H1 (cell line): ENCODE results near the gene CPHXL. TPM values are rescaled to one million over a fixed set of nuclear protein-coding genes. Genes with fewer than 3 reads are reported as not detected.

Experiments used
- CTCF ChIA-PET: fragments of 300-600 bp; sonication (Branson Sonifier 250); formaldehyde crosslinking; loops from one replicate; lab custom pipeline; 2021; ENCODE audit not compliant: partially characterized antibody; lab: Charles Lee
- POLR2A ChIA-PET: fragments of 300-600 bp; sonication (Branson Sonifier 250); formaldehyde crosslinking; loops from one replicate; lab custom pipeline; 2021; ENCODE audit warnings: inconsistent platforms; ENCODE audit not compliant: partially characterized antibody; lab: Charles Lee
- DNase-seq, 2 experiments: peaks; one replicate each; pipeline versions ENCODE4 v3.0.0 to v3.0.0-alpha.2; 2010 to 2022; ENCODE audit warnings: low spot score in 2 of 2, low read depth in 1 of 2, mixed read lengths in 1 of 2
- FAIRE-seq: peaks from 2 replicates; lab custom pipeline; 2011; peaks lifted over from hg19 to GRCh38; lab: Jason Lieb, UNC
- H2AFZ ChIP-seq: 2 replicates; pipeline ENCODE4 v1.8.1; 2012; ENCODE audit warnings: low read length, inconsistent platforms
- H2AK5ac ChIP-seq: 2 replicates; pipeline ENCODE4 v1.6.1; 2013; ENCODE audit warnings: low read depth, low read length
- H2BK120ac ChIP-seq: replicated peaks from 2 replicates; pipeline ENCODE3; 2013; ENCODE audit warnings: low read depth, low read length, inconsistent platforms
- H2BK12ac ChIP-seq: 2 replicates; pipeline ENCODE4 v1.6.1; 2013; ENCODE audit warnings: low read depth, low read length
- H2BK15ac ChIP-seq: 2 replicates; pipeline ENCODE4 v1.6.1; 2013; ENCODE audit warnings: low read length
- H2BK20ac ChIP-seq: 2 replicates; pipeline ENCODE4 v1.6.1; 2013; ENCODE audit warnings: low read length
- H2BK5ac ChIP-seq: 2 replicates; pipeline ENCODE4 v1.6.1; 2013; ENCODE audit warnings: low read depth, low read length
- H3K14ac ChIP-seq: 2 replicates; pipeline ENCODE4 v1.6.1; 2013; ENCODE audit warnings: inconsistent platforms; ENCODE audit not compliant: insufficient read length
- H3K18ac ChIP-seq: 2 replicates; pipeline ENCODE4 v1.6.1; 2013; ENCODE audit warnings: low read length; ENCODE audit errors: extremely low read depth
- H3K23ac ChIP-seq: 2 replicates; pipeline ENCODE4 v1.6.1; 2013; ENCODE audit warnings: inconsistent platforms; ENCODE audit not compliant: insufficient read length
- H3K23me2 ChIP-seq: 2 replicates; pipeline ENCODE4 v1.6.1; 2013; ENCODE audit warnings: low read depth, low read length
- H3K27ac ChIP-seq: 2 replicates; pipeline ENCODE4 v1.6.1; 2011; ENCODE audit warnings: low read depth, low read length, inconsistent platforms
- H3K27me3 ChIP-seq, 4 experiments: replicated peaks in 1 of 4; 1 replicate in 1 of 4; 2 replicates in 3 of 4; pipeline versions ENCODE4 v1.6.1 to v1.8.1; 2011 to 2013; ENCODE audit warnings: low read length in 3 of 4, mild to moderate bottlenecking in 3 of 4, inconsistent platforms in 2 of 4, mixed read lengths in 2 of 4, moderate library complexity in 1 of 4; ENCODE audit not compliant: control insufficient read depth in 3 of 4, insufficient read depth in 3 of 4; ENCODE audit errors: extremely low read depth in 1 of 4
- H3K36me3 ChIP-seq, 4 experiments: 2 replicates each; pipeline versions ENCODE4 v1.6.1 to v1.8.1; 2011 to 2013; ENCODE audit warnings: mild to moderate bottlenecking in 4 of 4, low read length in 3 of 4, moderate library complexity in 2 of 4, control low read depth in 1 of 4, inconsistent platforms in 1 of 4; ENCODE audit not compliant: insufficient read depth in 4 of 4, control insufficient read depth in 2 of 4
- H3K4ac ChIP-seq: replicated peaks from 2 replicates; pipeline ENCODE3; 2013; ENCODE audit warnings: low read length, low read depth, mixed read lengths, inconsistent platforms; ENCODE audit not compliant: insufficient read length
- H3K4me1 ChIP-seq, 4 experiments: replicated peaks in 1 of 4; 1 replicate in 1 of 4; 2 replicates in 3 of 4; pipeline versions ENCODE4 v1.6.1 to v1.8.1; 2011 to 2013; ENCODE audit warnings: low read length in 3 of 4, inconsistent platforms in 2 of 4, mixed read lengths in 1 of 4; ENCODE audit not compliant: insufficient read depth in 4 of 4, control insufficient read depth in 3 of 4
- H3K4me2 ChIP-seq, 2 experiments: 2 replicates each; pipeline versions ENCODE4 v1.6.1 to v1.8.1; 2011 to 2013; ENCODE audit warnings: low read depth in 2 of 2, low read length in 2 of 2, control low read depth in 1 of 2, inconsistent platforms in 1 of 2, mild to moderate bottlenecking in 1 of 2; ENCODE audit not compliant: insufficient read depth in 1 of 2
- H3K4me3 ChIP-seq, 4 experiments: fragments of 200-600, 300-600 bp in 1 of 4; sonication (generic), shearing (Covaris generic), sonication (Bioruptor Twin) in 1 of 4; 2 replicates each; pipeline versions ENCODE4 v1.5.1 to v1.8.1; 2011 to 2016; ENCODE audit warnings: low read length in 4 of 4, low read depth in 3 of 4, control low read depth in 2 of 4, inconsistent platforms in 2 of 4, mild to moderate bottlenecking in 2 of 4, mixed read lengths in 1 of 4, moderate library complexity in 1 of 4; ENCODE audit not compliant: insufficient read depth in 2 of 4; ENCODE audit errors: extremely low read depth in 1 of 4
- H3K56ac ChIP-seq: replicated peaks from 2 replicates; pipeline ENCODE3; 2013; ENCODE audit warnings: low read depth, mild to moderate bottlenecking, mixed read lengths, low read length, inconsistent platforms; ENCODE audit not compliant: insufficient read length
- H3K79me1 ChIP-seq: 2 replicates; pipeline ENCODE4 v1.6.1; 2013; ENCODE audit warnings: low read depth, low read length, control low read depth
- H3K79me2 ChIP-seq, 2 experiments: 2 replicates each; pipeline versions ENCODE4 v1.6.1 to v1.8.1; 2012 to 2013; ENCODE audit warnings: low read length in 2 of 2, mild to moderate bottlenecking in 2 of 2, inconsistent platforms in 1 of 2; ENCODE audit not compliant: insufficient read depth in 2 of 2, control insufficient read depth in 1 of 2
- H3K9ac ChIP-seq, 4 experiments: replicated peaks in 1 of 4; 1 replicate in 1 of 4; 2 replicates in 3 of 4; pipeline versions ENCODE4 v1.6.1 to v1.8.1; 2011 to 2013; ENCODE audit warnings: low read depth in 3 of 4, low read length in 3 of 4, control low read depth in 2 of 4, mild to moderate bottlenecking in 2 of 4, moderate library complexity in 2 of 4, inconsistent platforms in 1 of 4; ENCODE audit errors: extremely low read depth in 1 of 4
- H3K9me3 ChIP-seq, 2 experiments: 2 replicates each; pipeline versions ENCODE4 v1.6.1 to v1.8.1; 2012 to 2013; ENCODE audit warnings: mild to moderate bottlenecking in 2 of 2, moderate library complexity in 2 of 2, control low read depth in 1 of 2, inconsistent platforms in 1 of 2, low read depth in 1 of 2, low read length in 1 of 2, mixed read lengths in 1 of 2; ENCODE audit not compliant: insufficient read depth in 2 of 2
- H4K20me1 ChIP-seq, 2 experiments: replicated peaks in 1 of 2; 2 replicates each; pipeline versions ENCODE3 to v1.8.1; 2011 to 2013; ENCODE audit warnings: inconsistent platforms in 2 of 2, low read length in 2 of 2, mild to moderate bottlenecking in 1 of 2; ENCODE audit not compliant: insufficient read depth in 2 of 2, control insufficient read depth in 1 of 2
- H4K5ac ChIP-seq: 2 replicates; pipeline ENCODE4 v1.6.1; 2013; ENCODE audit warnings: low read length, low read depth, mixed read lengths, inconsistent platforms; ENCODE audit not compliant: insufficient read length
- H4K8ac ChIP-seq: 2 replicates; pipeline ENCODE4 v1.8.0; 2013; ENCODE audit warnings: mild to moderate bottlenecking, moderate library complexity, low read length, inconsistent platforms; ENCODE audit not compliant: insufficient read depth; ENCODE audit errors: extremely low read depth
- H4K91ac ChIP-seq: replicated peaks from 2 replicates; pipeline ENCODE3; 2013; ENCODE audit warnings: low read length, mixed read lengths, inconsistent platforms; ENCODE audit not compliant: insufficient read length
- CTBP2 ChIP-seq: IDR thresholded peaks from 2 replicates; pipeline ENCODE4 v1.7.0; 2011; ENCODE audit warnings: borderline replicate concordance, mild to moderate bottlenecking, moderate library complexity, mixed read lengths, low read length; ENCODE audit not compliant: insufficient read depth, insufficient read length
- KDM1A ChIP-seq: fragments of 200-600, 300-600 bp; sonication (generic); IDR thresholded peaks from 2 replicates; pipeline ENCODE4 v1.7.1; 2016; ENCODE audit warnings: mild to moderate bottlenecking, low read length, borderline replicate concordance
- POLR2A ChIP-seq, 2 experiments: IDR thresholded peaks; 1 replicate in 1 of 2; 2 replicates in 1 of 2; pipeline ENCODE4 v1.6.1; 2011; ENCODE audit warnings: low read depth in 2 of 2, low read length in 2 of 2, mild to moderate bottlenecking in 2 of 2; ENCODE audit errors: control extremely low read depth in 1 of 2
- POLR2AphosphoS5 ChIP-seq: IDR thresholded peaks from 2 replicates; pipeline ENCODE4 v1.6.1; 2011; ENCODE audit warnings: low read depth, low read length
- POU5F1 ChIP-seq: IDR thresholded peaks from 2 replicates; pipeline ENCODE4 v1.6.1; 2011; ENCODE audit warnings: low read depth, mild to moderate bottlenecking, low read length, moderate library complexity
- RBBP5 ChIP-seq: IDR thresholded peaks from 2 replicates; pipeline ENCODE4 v1.7.1; 2012; ENCODE audit warnings: low read depth, mild to moderate bottlenecking, inconsistent platforms, low read length, moderate library complexity, borderline replicate concordance
- SIRT6 ChIP-seq: IDR thresholded peaks from one replicate; pipeline ENCODE4 v1.7.1; 2012; ENCODE audit warnings: low read length, inconsistent platforms
- SUZ12 ChIP-seq: fragments of 200-600 bp; sonication (generic); IDR thresholded peaks from 2 replicates; pipeline ENCODE4 v1.6.1; 2012; ENCODE audit warnings: mild to moderate bottlenecking, inconsistent platforms, low read length, moderate library complexity, mixed read lengths
- WGBS, 2 experiments: shearing (Covaris generic) in 1 of 2; methylation state at CpG; one replicate each; pipeline versions ENCODE4 v1.1.6 to v1.1.7; 2013 to 2015; ENCODE audit warnings: low lambda C conversion rate in 2 of 2, mixed read lengths in 2 of 2, inconsistent platforms in 1 of 2, low coverage in 1 of 2, missing lambda C conversion rate in 1 of 2; ENCODE audit not compliant: insufficient replicate concordance in 2 of 2, insufficient coverage in 1 of 2, insufficient read length in 1 of 2; ENCODE audit errors: extremely low coverage in 1 of 2, missing lambda C conversion rate in 1 of 2; 5-methylcytosine and 5-hydroxymethylcytosine counted together
- polyA plus RNA-seq, 7 experiments: library from polyadenylated mRNA; depleted of rRNA in 3 of 7; stranded (reverse) in 5 of 7; unstranded in 2 of 7; fragments of >200 nt in 5 of 7; fragments of 200-250 nt in 2 of 7; gene quantifications; 1 replicate in 5 of 7; 2 replicates in 1 of 7; 4 replicates in 1 of 7; pipeline versions ENCODE4 v1.2.1 to v1.2.3, GENCODE V29; 2011 to 2013; ENCODE audit warnings: missing spikeins in 2 of 7, mixed read lengths in 2 of 7
- total RNA-seq: library from RNA; stranded (reverse); fragmentation: NEBNext Ultra II Directional; extraction: Animal tissue kit (Norgen Biotek cat#: 25700); gene quantifications from 2 replicates; pipeline ENCODE4 v1.2.1, GENCODE V29; 2021

CPHXL gene
- total and polyA plus RNA-seq, 2 of the 8 experiments (the other 6 are each of a cell fraction or from before 2014, with no cell fraction given): not detected

DNA sequence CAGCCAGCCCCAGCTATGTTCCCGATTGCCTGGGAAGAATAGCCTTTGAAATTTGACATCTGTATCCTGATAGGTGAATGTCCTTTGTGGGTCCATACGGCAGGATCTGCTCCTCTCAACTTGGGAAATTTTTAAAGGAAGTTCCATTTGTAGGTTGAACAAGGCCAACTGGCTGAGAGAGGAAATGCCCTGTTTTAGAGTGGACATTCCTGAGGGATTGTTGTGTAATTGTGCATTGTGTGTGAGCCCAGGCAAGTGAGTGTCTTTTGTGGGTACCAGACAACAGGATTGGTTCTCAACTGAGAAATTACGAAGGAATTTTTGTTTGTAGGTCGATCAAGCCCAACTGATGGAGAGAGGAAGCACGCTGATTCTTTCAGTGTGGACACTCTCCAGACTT lies 46.9 kb downstream of the CPHXL start:
- no peak overlapping the region for H2BK12ac ChIP-seq
- no peak overlapping the region for H3K4me3 ChIP-seq
- no peaks in the 10 kb centered on the region for H3K36me3 ChIP-seq
- no peaks in the 10 kb centered on the region for H3K27me3 ChIP-seq
- no peak overlapping the region for H2BK20ac ChIP-seq
- H3K14ac ChIP-seq: no peak overlapping the region
- no peak overlapping the region for H3K18ac ChIP-seq
- H2BK5ac ChIP-seq: no peak overlapping the region
- no peak overlapping the region for H4K8ac ChIP-seq
- no peak overlapping the region for H3K56ac ChIP-seq
- no peak overlapping the region for H3K27ac ChIP-seq
- H3K9me3 ChIP-seq: peaks cover 18 to 20% of the 10 kb centered on the region in 2 experiments
- peaks cover 2% of the 10 kb centered on the region; the same call in 1 of the 2 replicates for H3K23me2 ChIP-seq
- no peak overlapping the region for H3K4ac ChIP-seq
- H2AK5ac ChIP-seq: no peak overlapping the region
- DNase-seq: no peak
- no peak overlapping the region for H3K23ac ChIP-seq
- H2AFZ ChIP-seq: peak overlapping the region; percentile 81
- H3K4me1 ChIP-seq: no peaks in the 10 kb centered on the region
- no peaks in the 10 kb centered on the region for H3K79me1 ChIP-seq
- H4K5ac ChIP-seq: no peak overlapping the region
- WGBS, 2 experiments: 95% methylated on average over 5 of the region's 5 CpGs; no CpG with 5 or more reads in 1 of the 2 experiments
- FAIRE-seq: no peak
- H2BK120ac ChIP-seq: no peak overlapping the region
- H4K91ac ChIP-seq: no peak overlapping the region
- TF ChIP-seq SUZ12 (no peak), POLR2A (IDR thresholded peaks at IDR 0.05; ENCODE audit: control extremely low read depth in 1 of 2, low read depth in 2 of 2, low read length in 2 of 2) (no peak), POU5F1 (no peak), CTBP2 (no peak), RBBP5 (no peak), SIRT6 (no peak), POLR2AphosphoS5 (no peak), KDM1A (no peak)
- no peak overlapping the region for H3K4me2 ChIP-seq
- ChIA-PET POLR2A (no interaction called here), CTCF (no interaction called here)
- no peaks in the 10 kb centered on the region for H4K20me1 ChIP-seq
- no peak overlapping the region for H2BK15ac ChIP-seq
- no peak overlapping the region for H3K9ac ChIP-seq
- no peaks in the 10 kb centered on the region for H3K79me2 ChIP-seq
